GM18498 (cell line): ENCODE results near the gene KDM4B.
"Not testable (repeated sequence)": the region's sequence is repeated elsewhere in the genome, so short reads cannot be mapped to it uniquely, and the experiment has no call there.

Source experiments
- ATAC-seq: cut with Tn5 transposase; IDR thresholded peaks from one replicate; pipeline ENCODE4 v1.9.1; 2021; ENCODE audit warnings: mild to moderate bottlenecking, moderate library complexity; ENCODE audit not compliant: unreplicated experiment

Gene KDM4B

DNA sequence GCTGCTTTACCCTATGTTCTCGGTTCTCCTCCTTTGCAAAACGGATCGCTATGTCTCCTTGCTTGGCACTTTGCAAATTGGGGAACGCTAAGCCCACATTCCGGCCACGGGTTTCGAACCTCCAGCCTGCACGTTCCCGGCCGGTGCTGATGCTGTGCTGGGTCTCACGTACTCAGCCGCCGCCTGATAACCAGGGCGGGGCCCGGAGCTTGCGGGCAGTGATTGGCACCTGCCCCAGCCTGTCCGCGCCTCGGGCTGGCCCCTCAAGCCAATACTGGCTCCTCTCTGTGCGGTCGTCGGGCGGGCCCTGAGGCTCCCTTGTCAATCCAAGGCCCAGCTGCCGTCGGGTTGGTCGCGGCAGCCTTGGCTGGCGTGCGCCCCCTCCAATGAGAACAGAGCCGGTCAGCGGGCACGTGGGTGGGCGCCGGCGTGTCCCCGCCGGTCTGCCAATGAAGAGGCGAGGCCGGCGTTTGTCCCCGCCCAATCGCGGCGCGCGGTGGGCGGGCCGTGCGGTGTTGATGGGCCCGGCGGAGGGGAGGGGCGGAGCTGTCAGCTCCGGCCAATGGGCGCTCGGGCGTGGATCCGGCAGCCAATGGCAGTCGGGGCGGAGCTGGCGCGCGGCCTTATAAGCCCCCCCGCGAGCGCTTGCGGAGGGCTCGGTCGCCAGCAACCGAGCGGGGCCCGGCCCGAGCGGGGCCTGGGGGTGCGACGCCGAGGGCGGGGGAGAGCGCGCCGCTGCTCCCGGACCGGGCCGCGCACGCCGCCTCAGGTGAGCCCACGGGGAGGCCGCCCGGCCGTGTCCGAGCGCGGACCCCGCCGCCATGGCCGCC, at the start of gene KDM4B:
KDM4B (plus strand) TSS at position 652 of the 830 bp plus-strand sequence. CDS start 63,778 bp downstream, outside the sequence.
- ATAC-seq: peak; percentile 91

DNA sequence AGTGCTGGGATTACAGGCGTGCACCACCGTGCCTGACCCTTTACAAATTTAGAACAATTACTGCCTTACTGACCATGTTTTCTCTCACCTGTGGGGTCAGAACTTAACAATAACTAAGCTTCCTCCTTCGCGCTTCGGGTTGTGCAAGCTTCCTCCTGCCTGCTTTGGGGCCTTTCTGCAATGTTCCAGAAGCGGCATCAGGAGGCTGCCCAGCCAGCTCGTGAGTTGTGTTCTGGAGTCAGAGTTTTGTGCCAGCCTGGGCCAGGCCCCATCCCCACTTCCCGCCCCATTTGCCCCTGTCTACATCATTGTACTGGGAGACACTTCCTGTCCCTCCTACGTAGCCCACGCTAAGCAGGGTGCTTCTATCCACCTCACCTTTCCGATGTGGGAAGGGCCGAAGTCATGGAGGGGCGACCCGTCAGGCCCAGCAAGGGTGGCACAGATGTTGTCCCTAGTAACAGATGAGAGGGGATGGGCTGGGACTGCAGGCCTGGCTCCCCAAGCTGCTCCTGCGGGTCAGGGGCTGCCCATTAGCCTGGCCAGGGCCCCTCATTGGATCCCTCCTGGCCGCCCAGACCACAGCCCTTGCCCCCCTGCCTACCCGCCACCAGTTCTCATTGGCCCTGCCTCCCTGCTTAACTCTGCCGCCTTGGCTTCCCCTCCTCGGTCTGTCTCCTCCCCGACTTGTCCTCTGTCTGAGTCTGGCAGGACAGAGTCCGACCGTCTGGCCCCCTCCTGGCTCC, 46.2 kb upstream of the KDM4B start:
- ATAC-seq: no peak

DNA sequence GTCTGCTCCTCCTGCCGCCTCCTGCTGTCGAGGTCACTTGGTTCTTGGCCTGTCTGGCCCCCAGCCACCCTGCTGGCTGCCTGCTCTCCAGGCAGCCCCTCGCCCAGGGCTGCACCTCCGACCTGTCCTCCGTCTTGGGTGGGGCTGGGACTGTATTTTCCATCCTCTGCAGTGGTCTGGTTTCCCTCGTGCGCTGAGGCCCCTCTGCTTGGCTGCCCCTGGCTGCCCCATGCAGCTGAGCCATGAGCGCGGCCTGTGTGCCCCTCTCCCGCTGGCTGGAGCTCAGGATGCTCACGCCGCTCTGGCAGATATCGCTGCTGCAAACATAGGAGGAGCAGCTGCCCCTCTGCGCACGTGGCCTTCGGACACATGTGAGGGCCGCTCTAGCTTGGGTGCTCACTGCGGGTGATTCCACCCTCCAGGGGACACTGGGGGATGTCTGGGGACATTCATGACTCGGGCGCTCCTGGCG, 45.6 kb upstream of the KDM4B start:
- no peak for ATAC-seq

DNA sequence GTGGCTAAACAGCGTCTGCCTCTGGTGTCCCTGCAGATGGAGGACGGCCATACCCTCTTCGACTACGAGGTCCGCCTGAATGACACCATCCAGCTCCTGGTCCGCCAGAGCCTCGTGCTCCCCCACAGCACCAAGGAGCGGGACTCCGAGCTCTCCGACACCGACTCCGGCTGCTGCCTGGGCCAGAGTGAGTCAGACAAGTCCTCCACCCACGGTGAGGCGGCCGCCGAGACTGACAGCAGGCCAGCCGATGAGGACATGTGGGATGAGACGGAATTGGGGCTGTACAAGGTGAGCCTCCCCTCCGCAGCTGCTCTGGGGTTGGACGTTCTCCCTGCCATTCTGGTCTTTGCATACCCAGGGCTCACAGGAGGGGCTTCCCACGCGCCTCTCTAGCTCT, 39.7 kb upstream of the KDM4B start:
- ATAC-seq: no peak

DNA sequence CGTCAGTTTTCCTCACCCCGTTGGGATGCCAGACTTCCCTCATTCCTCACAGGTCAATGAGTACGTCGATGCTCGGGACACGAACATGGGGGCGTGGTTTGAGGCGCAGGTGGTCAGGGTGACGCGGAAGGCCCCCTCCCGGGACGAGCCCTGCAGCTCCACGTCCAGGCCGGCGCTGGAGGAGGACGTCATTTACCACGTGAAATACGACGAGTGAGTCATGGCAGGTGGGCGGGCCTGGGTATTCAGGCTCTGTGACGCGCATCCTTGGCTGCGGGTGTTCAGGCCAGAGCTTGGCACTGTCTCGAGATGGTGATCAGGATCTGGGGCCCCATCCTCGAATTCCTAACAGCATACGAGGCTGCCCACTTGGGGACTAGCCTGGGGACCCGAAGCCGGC, 38.2 kb upstream of the KDM4B start:
- no peak for ATAC-seq

DNA sequence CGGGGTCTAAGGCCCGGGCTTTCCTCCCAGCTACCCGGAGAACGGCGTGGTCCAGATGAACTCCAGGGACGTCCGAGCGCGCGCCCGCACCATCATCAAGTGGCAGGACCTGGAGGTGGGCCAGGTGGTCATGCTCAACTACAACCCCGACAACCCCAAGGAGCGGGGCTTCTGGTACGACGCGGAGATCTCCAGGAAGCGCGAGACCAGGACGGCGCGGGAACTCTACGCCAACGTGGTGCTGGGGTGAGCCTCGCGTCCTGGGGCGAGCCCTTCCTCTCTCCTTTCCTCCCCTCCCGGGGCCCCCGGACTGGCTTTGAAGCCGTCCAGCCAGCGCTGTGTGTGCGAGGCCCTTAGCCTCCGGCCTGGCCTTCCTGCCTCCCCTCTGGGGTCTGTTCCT, 36.2 kb upstream of the KDM4B start:
- no peak for ATAC-seq

DNA sequence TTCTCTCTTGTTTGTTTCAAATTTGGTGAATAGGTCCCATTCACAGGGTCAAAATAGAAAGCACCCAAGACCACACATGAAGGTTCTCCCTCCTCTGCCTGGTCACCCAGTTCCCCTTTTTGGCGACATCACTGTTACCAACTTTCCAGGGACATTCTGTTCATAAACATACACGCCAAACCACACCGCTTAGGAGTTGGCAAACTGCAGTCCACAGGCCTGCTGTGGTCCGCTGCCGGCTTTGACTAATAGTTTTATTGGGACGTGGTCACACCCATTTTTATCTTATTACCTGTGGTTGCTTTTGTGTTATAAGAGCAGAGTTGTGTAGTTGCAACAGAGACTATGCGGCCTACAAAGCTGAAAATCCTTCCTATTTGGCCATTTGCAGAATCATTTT, 35.4 kb upstream of the KDM4B start:
- ATAC-seq: no peak

DNA sequence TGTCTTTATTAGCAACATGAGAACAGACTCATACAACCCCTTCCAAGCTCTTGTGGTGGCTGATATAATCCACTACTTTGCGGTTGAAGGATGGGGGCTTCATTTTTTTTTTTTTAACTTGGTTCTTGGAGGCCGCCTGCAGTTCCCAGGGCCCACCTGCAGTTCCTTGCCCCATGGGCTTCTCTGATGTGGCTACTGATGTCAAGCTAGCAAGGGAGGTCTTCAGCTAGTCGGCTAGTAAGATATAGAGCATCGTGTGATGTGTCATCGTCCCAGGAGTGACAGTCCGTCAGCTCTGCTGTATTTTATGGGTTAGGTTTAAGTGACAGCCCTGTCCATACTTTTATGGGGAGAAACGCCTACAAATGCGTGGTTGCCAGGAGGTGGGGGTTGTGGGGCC, 33.5 kb upstream of the KDM4B start:
- no peak for ATAC-seq

DNA sequence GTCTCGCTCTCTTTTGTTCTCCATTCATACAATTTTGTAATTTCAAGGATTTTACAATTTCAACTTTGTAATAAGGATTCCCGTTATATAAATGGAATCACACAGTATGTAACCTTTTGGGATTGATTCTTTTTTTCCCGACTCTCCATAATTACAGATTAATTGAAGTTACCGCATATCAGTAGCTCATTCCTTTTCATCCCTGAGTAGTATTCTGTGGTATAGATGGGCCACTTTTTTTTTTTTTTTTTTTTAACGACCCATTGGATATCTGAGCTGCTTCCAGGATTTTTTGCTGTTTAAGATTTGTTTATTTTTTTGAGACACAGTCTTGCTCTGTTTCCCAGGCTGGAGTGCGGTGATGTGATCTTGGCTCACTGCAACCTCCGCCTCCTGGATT, 31.9 kb upstream of the KDM4B start:
- ATAC-seq: no peak

DNA sequence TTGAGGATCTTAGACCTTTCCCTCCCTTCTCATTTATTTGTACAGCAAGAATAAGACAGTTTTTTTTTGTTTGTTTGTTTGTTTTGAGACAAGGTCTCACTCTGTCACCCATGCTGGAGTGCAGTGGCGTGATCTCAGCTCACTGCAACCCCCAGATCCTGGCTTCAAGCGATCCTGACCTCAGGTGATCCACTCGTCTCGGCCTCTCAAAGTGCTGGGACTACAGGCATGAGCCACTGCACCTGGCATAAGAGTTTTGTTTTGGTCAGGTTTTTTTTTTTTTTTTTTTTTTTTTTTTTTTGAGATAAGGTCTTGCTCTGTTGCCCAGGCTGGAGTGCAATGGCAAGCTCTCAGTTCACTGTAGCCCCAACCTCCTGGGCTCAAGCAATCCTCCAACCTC, 30.5 kb upstream of the KDM4B start:
- ATAC-seq: not testable (repeated sequence)

DNA sequence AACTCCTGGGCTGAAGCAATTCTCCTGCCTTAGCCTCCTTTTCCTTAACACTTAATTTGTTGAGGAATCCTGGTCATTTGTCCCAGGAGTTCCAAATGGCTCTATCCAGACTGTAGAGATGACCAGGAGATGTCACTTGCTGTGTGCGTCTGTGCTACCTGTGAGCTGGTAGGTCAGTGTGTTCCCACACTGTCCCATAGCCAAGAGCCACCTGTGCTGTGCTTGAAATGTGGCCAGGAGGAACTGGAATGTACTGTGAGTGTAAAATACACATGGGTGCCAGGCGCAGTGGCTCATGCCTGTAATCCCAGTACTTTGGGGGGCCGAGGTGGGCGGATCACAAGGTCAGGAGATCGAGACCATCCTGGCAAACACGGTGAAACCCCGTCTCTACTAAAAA, 29.4 kb upstream of the KDM4B start:
- no peak for ATAC-seq

DNA sequence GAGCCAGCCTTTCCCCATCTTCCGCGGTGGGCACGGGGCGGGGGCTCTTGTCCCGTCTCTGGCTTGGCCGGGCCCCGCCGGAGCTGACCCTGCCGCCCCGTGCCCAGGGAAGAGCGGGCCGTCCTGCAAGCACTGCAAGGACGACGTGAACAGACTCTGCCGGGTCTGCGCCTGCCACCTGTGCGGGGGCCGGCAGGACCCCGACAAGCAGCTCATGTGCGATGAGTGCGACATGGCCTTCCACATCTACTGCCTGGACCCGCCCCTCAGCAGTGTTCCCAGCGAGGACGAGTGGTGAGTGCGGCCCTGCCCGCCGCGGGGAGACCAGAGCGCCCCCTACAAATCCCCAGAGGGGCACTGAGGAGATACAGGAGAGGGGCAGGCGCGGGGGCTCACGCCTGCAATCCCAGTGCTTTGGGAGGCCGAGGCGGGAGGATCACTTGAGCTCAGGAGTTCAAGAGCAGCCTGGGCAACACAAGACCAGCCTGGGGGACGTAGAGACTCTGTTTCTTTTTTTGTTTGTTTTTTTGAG, 27.2 kb upstream of the KDM4B start:
- ATAC-seq: not testable (repeated sequence)

DNA sequence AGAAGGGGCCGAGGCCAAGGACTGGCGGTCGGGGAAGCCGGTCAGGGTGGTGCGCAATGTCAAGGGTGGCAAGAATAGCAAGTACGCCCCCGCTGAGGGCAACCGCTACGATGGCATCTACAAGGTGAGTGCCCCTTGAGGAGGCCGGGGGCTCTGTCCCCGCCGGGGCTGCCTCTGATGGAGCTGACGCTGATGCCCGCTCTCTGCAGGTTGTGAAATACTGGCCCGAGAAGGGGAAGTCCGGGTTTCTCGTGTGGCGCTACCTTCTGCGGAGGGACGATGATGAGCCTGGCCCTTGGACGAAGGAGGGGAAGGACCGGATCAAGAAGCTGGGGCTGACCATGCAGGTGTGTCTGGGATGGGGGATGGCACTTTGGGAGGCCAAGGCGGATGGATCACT, 18.3 kb upstream of the KDM4B start:
- not testable (repeated sequence) for ATAC-seq

DNA sequence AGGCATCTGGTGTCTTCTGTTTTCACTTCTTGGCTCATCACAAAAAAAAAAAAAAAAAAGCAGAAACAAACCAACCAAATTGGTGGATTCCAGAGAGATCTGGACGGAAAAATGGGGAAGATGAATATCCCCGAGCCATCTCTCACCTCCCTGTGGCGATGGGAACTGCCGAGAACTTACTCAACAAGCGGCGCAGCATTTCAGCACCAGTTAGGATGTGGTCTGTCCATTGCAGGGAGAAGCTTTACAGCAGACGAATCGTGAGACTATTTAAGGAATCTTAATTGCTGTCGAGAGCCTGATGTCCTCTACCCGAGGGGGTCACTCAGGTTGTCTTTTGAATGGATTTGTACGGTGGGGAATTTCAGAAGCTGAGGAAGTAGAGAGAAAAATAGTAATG, 17.3 kb upstream of the KDM4B start:
- no peak for ATAC-seq

DNA sequence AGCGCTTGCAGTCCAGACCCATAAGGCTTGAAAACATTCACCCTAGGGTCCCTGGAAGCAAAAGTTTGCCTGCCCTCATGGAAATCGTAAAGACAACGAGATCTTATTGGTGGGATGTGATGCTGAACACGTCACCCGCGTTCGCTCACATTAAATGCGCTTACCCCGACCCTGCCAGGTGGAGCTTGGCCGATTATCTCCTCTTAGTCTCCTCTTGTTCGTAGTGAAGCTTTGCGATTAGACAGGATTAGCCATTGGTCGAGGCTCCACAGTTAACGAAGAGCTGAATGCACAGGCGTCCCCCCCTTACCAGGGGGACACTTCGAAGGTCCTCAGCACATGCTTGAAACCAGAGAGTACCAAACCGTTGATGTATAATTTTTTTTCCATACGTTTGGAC, 16.0 kb upstream of the KDM4B start:
- ATAC-seq: no peak

DNA sequence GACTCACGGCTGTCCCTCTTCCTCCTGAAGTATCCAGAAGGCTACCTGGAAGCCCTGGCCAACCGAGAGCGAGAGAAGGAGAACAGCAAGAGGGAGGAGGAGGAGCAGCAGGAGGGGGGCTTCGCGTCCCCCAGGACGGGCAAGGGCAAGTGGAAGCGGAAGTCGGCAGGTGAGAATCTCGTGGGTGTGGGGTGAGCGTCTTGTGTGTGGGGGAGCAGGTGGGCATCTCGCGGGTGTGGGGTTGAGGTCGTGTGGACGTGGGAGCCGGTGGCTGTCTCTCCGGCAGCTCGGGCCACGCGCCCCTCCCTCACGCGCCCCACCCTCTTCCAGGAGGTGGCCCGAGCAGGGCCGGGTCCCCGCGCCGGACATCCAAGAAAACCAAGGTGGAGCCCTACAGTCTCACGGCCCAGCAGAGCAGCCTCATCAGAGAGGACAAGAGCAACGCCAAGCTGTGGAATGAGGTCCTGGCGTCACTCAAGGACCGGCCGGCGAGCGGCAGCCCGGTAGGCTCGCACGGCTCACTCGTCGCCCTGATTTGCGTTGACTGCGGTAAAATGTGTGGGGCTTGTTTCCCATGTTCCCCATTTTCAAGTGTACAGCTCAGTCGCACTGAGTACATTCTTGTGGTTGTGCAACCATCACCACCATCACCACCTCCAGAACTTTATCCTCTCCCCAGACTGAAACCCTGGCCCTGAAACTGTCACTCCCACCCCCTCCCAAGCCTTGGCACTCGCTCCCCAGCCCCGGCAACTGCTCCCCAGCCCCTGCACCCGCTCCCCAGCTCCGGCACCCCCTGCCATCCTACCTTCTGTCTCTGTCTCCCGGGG, 14.4 kb upstream of the KDM4B start:
- not testable (repeated sequence) for ATAC-seq

DNA sequence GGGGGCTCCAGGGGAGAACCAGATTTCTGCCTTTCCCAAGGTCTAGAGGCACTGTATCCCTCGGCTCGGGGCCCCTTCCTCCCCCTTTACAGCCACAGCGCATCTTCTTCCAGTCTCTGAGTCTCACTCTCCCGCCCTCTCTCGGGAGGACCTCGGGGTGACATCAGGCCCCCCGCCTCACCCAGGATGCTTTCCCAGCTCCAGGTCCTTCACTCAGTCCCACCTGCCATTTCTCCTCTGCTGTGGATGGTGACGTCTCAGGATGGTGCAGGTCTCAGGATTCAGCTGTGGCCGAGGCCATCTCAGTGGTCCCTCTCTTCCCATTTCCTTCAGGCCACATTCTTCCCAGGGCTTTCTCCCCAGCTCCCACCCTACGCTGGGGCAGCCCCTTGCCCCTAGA, 13.6 kb upstream of the KDM4B start:
- ATAC-seq: no peak

DNA sequence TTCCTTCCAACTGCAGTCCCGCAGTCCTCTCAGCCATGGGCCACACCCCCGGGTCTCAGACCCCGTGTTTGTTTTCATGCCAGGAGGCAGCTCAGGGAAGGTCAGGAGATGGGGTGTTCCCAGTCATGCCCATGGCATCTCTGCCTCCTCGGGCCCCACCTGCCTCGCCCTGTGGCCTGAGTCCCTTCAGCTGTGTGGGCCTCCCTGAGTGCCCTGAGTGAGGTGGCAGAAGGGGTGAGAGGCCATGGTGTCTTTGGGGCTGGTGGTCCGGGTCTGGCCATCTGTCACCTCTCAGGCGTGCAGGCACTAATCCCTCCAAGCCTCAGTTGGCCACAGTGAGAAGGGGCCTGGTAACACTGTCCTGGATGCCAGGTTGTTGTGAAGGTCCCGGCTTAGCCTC, 10.9 kb upstream of the KDM4B start:
- no peak for ATAC-seq

DNA sequence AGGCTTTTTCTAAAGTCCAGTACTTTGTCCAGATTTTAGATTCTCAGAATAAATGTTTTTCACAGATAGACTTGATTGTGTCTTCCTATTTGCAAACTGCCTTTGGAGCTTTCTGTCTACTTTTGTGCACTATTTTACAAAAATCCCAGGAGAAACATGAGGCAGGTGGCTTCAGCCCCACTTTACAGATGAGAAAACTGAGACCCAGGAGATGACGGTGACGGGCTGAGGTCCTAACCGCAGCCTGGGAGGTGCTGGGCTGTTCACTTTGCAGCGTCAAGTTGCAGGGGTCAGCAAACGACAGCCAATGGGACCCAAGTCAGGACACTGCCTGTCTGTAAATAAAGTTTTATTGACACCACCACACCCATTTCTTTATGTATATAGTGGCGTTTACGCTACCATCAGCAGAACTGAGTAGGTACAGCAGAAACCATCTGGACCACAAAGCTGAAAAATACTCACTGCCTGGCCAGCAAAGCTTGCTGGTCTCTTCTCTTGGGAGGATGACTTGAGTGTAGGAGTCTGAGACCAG, 6.8 kb upstream of the KDM4B start:
- ATAC-seq: no peak

DNA sequence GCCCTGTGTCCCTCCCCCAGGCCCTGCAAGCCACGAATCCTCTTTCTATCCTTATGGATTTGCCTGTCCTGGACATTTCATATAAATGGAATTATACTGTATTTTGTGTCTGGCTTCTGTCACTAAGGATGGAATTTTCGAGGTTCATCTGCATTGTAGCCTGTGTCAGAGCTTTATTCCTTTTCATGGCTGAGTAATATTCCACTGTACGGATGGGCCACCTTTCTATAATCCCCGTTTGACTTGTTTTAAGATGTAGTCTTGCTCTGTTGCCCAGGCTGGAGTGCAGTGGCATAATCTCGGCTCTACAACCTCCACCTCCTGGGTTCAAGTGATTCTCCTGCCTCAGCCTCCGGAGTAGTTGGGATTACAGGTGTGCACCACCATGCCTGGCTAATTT, 3.9 kb upstream of the KDM4B start:
- ATAC-seq: no peak

DNA sequence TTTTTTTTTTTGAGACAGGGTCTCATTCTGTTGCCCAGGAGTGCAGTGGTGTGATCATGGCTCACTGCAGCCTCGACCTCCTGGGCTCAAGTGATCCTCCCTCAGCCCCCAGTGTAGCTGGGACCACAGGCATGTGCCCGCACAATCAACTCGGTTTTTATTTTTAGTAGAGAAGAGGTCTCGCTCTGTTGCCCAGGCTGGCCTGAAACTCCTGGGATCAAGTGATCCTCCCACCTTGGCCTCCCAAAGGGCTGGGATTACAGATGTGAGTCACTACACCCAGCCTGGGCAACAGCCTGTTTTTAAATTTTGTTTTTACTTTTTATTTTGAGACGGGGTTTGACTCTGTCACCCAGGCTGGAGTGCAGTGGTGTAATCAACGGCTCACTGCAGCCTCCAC, 2.3 kb upstream of the KDM4B start:
- no peak for ATAC-seq
